GM19043 (cell line): ENCODE measurements around the gene RGS13.
A peak's percentile ranks its signal among the peaks of the same experiment; 100 is the strongest.

ENCODE experiments used
- ATAC-seq: cut with Tn5 transposase; IDR thresholded peaks from one replicate; pipeline ENCODE4 v1.9.1; 2021; ENCODE audit warnings: low read depth; ENCODE audit not compliant: unreplicated experiment

Gene RGS13

DNA sequence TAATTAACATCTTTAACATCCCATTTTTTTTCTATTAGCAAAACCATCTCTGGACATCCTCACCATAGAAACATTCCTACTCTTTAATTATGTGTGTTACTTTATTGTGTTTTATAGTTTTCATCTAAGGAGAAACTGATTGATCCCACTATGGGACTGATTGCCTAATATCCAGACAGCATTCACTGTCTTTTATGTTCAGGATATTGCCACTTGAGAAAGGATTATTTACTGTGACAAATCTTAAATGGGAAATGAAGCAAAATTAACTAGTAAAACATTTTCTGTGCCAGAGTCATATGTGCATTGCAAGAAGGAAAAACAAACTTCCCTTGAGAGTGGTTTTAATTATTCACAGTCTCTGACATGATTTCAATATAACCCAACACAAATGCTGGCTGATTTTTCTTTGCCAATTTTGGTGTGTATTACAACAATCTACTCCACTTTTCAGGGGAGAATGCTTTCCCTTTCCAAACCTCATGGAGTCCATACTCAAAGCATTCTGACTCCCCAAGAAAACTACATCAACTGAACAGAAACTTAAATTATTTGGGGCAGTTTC is 15.8 kb upstream of the RGS13 start:
- ATAC-seq = no peak

DNA sequence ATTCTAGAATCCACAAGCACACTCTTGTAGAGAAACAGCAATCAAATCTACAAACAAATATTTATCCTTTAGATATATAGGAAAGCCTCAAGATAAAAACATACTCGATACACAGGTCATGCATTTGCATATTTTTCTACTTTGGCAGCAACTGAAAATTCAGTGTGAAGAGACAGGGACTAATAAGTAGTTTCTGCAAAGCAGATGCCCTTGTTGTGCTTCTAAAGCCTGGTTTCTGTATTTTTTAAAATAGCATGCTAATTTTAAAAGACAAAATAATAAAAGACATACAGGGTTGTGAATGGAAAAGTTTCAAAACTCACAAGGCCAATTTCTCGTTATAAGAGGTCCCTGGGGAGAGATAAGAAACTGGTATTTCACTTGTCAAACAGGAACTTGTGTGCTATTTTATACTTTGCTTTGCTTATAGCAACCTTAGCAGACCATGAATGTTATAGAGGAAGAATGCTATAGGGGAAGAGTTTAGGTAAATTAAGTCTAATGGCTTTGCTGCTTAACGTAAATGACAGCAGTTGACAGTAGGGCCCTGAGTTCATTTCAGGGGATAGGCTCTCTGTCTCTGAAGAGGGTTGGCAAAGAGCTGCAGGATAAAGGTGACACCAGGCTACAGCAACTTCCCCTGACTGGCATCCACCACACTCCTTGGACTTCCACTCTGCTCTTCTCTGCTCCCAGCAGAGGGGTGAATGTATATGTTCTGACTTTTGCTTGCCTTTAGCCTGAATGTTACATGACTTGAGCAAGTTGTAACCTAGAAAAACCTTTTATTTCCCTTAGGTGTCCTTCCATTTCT is 9.4 kb upstream of the RGS13 start:
- ATAC-seq = peak; percentile 92

DNA sequence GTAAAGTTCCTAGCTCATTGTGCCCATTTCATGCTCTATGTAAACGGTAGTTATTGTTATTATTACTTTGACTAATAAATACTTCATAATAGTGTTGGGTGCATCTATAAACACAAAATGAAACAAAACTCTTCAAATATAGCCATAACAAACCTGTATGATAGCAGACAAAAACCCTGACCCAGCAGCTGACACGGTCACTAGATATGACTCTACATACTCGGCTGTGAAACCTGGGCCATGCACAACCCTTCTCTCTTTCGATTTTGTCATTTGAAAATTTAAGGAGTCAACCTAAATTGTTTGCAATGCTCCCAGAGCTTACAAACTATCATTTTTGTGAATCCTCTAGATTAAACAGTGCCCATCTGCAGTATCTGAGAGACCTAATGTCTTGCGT is 8.0 kb upstream of the RGS13 start:
- no peak for ATAC-seq

- ATAC-seq = no peak
These were observed 7.4 kb upstream of the RGS13 start for GRCh38 chr1:192628396-192629057.

GRCh38 chr1:192629612-192630011 is 6.3 kb upstream of the RGS13 start:
- ATAC-seq = no peak

DNA sequence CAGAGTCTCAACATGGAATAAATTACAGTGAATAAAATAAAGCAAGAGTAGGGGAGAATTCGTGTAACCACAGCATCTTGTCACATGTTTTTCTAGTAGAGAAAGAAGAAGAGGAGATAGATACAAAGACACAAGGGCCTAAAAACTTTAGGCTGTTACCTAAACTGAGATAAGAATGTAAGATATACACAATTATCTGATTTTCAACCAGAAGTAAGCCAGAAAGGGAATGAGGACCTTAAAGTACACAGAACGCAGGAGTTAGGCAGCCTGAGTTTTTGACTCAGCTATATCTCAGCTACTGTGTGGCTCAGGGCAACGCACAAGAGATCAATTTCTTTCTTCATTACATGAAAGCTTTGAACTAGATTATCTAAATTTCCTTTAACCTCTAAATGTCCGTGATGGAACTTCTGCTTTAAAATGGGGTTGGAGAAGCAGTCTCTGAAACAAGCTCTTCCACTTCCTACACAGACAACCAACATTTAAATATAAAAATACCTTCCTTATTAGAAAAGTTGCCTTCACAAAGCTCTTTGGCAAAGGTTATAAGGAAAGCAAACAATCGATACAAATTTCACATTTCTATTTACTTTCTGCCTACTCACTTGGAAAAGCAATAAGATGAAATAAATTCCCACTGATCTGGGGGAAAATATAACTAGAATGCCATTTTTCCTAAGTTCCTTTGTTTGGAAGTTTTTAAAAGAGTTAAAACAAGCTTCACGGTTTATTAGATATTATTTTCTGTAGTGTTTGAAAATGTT is 5.2 kb upstream of the RGS13 start:
- no peak for ATAC-seq

GRCh38 chr1:192631749-192632148 is 4.2 kb upstream of the RGS13 start:
- no peak for ATAC-seq

DNA sequence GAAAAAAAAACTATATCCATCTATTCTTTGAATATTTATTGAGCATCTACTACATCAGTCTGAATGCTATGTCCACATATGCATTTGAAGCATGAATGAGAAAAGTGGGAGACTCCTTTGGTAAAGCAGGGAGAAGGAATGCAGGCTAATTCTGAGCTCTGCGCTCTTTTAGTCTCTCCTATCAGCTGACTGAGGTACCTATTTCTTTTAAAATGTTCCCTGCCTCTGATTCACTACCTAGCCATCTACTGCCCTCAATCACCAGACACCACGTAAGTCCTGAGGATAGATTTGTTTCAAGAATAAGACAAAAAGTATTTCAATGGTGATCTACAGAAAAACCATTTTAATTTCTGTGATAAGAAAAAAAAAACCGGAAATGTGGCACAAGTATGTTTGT is 3.8 kb upstream of the RGS13 start:
- no peak for ATAC-seq

- ATAC-seq = no peak
These were observed 3.1 kb upstream of the RGS13 start for GRCh38 chr1:192632641-192633532.

GRCh38 chr1:192633533-192634253 is 2.3 kb upstream of the RGS13 start:
- ATAC-seq = no peak

- ATAC-seq = no peak
These were observed 906 bp upstream of the RGS13 start for GRCh38 chr1:192635041-192635440.

- ATAC-seq = peak; percentile 68
These were observed 3.8 kb downstream of the RGS13 start for GRCh38 chr1:192639607-192640368.

- ATAC-seq = no peak
These were observed 16.2 kb downstream of the RGS13 start for GRCh38 chr1:192652159-192652558.

GRCh38 chr1:192654120-192654519 is 18.2 kb downstream of the RGS13 start:
- ATAC-seq = no peak

GRCh38 chr1:192654591-192655251 is 18.8 kb downstream of the RGS13 start:
- ATAC-seq = no peak

GRCh38 chr1:192657760-192658159 is 21.8 kb downstream of the RGS13 start:
- ATAC-seq = no peak

DNA sequence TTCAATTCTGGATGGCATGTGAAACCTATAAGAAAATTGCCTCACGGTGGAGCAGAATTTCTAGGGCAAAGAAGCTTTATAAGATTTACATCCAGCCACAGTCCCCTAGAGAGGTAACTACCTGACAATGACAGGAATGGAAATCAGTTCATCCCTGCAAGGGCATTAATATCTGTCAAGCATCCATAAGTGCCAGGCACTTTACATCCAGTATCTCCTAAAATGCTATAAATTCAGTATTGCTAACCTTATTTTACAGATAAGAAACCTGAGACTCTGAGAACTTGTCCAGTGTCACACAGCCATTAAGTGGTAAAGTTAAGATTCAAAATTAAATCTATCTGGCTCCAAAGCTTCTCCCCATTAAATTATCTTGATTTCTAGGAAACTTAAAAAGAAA is 22.3 kb downstream of the RGS13 start:
- no peak for ATAC-seq

DNA sequence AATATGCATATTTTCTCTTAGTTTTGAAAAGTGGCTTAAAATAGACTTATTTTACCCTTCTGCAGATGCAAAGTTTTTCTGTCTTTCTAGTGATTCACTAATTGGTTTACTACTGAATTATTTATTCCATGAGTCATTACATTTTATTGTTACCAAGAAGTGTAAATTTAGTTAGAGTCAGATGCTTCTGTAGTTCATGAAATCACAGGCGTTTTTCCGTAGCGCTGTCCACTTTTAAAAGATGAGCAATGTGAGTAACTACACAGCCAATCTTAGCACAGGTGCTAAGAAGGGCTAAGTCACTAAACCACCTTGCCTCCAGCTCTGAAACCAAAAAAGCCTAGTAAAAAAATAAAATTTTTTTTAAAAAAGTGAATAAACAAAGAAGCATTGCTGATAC is 24.7 kb downstream of the RGS13 start:
- ATAC-seq = no peak
